GM19372 (cell line): Measurements from ENCODE around the gene CD6.
"Not testable (repeated sequence)": the region's sequence is repeated elsewhere in the genome, so short reads cannot be mapped to it uniquely, and the experiment has no call there.

Source experiments
- ATAC-seq: cut with Tn5 transposase; IDR thresholded peaks from one replicate; pipeline ENCODE4 v1.9.1; 2021; ENCODE audit warnings: mild to moderate bottlenecking, low read depth, moderate library complexity; ENCODE audit not compliant: unreplicated experiment

The CD6 gene

DNA sequence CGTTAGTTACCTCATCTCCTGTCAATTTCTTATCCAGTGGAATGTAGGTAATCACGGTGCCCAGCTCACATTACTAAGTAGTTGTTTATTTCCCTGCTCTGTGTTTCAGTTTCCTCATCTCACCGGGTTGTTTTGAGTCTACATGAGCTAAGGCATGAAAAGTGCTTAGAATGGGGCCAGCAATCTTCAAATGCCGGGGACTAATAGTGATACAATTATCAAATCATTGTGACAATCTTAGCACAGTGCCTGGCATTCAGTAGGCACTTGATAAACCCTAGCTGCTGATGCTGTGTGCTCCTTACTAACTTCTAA lies 77.5 kb downstream of the CD6 start:
- no peak for ATAC-seq

DNA sequence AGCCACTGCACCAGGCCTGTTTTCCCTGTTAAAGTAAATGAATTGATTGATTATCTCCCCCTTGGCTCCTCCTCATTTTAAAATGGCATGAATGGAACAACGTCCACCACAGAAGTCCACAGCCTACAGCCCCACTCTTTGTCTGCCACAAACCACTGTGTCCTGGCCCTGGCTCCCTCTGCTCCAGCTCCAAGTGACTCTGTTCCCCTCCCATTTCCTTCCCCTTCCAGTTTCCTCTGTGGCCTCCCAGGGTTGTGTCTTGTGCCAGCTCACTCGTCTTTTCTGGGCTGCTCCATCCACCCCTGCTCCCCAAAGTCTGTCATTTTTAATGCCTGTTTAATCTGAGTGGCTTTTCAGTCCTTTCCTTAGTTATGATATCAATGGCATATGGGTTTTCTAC lies 78.4 kb downstream of the CD6 start:
- ATAC-seq, result no peak

GRCh38 chr11:61052182-61052972 lies 80.9 kb downstream of the CD6 start:
- ATAC-seq, result no peak

- ATAC-seq, result no peak
Observed at GRCh38 chr11:61053191-61053590, 81.7 kb downstream of the CD6 start.

DNA sequence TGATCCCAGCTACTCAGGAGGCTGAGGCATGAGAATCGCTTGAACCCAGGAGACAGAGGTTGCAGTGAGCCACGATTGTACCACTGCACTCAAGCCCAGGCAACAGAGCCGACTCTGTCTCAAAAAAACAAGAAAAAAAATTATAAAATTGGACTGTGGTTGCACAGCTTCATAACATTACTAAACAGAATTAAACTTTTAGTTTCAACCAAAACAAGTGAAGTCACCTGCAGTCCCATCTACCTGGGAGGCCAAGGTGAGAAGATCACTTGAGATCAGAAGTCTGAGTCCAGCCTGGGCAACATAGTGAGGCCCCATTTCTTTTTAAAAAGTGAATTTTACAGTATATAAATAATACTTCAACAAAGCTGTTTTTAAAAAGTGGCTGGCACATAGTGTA lies 83.0 kb downstream of the CD6 start:
- no peak for ATAC-seq

DNA sequence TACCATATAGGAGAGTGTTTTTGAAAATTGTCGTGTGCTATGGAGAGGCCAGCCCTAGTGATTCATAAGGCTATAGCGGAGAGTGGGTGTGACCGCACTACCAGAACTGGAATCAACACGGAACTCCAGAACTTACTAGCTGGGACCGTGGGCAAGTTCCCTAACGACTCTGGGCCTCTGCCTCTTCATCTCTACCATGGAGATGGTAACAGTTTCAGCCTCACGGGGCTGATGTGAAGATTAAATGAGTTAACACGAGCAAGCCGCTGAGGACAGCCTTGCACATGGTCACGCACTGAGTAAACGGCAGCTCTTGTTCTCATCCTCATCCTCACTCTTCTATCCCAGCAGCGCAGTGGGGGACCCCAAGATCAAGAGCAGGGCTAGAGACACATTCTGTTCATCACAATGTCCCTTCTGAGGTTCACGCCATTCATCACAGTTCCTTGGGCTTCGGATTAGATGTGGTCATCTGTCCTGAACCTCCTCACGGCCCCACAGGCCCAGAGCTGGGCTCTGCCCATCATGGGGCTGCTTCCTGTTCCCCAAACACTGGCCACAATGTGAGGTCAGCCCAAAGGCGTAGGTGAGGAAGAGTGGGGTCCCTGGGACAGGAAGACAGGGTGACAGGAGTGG lies 83.6 kb downstream of the CD6 start:
- no peak for ATAC-seq

DNA sequence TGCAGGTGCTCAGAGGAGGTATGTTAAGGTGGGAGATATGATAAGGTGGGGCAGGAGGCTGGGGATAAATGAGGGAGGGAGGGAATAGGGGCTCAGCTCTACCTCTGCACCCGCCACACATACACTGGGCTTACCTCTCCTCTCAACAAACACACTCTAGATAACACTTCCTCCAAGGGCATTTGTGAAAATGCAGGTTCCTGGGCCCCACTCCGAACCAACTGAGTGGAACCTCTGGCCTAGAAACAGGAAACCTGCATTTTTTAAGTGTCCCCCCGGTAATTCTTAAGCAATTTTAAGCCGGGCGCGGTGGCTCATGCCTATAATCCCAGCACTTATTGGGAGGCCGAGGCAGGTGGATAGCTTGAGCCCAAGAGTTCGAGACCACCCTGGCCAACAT lies 84.3 kb downstream of the CD6 start:
- ATAC-seq, result no peak

DNA sequence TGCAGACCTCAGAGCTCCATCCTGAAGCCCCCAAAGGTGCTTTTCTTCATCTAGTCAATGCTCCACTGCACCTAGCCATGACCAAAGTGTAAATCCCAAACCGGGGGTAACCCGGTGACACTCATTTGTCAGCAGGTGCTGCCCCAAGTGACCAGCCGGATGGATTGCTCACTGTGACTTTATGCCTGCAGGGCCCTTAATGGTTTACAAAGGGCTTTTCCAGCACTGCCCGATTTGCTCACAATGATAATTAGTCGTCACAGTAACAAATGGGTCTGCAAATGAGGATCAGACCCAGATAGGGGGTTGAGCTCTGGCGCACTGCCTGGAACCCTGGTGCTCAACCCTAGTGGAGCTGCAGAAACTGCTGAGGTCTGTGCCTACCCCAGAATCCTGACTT lies 85.1 kb downstream of the CD6 start:
- ATAC-seq, result no peak

DNA sequence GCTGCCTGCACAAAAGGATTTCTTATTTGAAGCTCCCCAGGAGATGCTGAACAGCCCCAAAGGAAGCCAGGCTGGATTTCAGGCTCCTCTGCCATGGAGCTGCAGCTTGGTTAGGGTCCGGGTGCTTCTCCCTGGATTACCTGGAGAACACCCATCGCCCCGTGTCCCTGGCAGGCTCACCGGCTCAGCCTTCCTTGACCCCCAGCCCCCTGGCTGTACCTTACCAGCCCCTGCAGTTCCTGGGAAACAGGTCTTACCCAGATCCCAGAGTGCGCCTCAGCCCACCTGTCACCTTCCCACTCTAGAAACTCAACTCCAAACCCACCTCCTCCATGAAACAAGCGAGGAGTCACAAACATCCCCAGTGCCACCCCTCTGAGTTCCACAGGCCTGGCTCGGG lies 85.5 kb downstream of the CD6 start:
- no peak for ATAC-seq

- ATAC-seq, result no peak
Observed at GRCh38 chr11:61057615-61058014, 86.1 kb downstream of the CD6 start.

DNA sequence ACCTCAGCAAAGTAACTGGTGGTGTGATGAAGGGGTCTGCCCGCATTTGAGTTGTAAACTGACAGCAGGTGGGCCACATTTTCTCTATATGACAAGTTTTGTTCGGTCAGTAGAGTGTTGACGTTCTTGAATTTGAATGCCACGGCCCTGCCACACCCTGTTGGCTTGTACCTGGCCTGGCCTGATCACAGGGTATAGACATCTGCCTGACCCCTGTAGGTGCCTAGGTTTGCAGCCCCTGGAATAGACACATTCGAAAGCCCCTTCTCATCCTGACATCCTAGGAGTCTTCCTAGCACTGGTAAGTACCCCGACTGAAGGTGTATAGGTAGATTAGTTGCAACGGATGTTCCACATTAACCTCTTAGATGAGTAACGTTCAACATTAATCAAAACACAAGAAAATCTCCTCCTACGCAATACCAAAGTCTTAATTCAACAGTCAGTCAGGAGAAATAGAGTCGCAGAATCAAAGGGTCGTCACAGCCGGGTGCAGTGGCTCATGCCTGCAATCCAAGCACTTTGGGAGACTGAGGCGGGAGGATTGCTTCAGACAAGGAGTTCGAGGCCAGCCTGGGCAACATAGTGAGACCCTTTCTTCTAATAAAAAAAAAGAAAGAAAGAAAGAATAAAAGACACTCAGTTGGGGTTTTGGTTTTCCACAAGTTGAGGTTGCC lies 87.2 kb downstream of the CD6 start:
- ATAC-seq, result no peak

DNA sequence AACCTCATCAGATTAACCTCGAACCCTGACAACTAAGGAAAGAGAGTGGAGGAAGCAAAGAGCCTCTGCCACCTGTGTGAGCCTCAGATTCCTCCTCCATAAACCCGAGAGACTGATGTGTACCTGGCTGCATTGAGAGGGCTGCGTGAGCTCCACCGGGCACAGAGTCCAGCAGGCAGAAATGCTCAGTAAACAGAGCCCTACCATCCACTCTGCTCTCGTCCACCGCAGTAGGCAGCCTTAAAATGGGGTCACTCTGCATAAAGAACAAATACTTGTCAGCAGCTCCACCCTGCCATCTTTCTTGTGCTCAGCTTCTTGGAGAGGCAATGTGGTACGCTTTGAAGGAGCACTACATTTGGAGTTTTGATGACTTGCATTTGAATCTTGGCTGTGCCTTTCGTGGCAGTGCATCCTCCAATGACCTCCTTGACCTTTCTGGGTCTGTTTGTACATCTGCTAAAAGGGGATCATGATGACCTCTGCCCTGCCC lies 87.8 kb downstream of the CD6 start:
- ATAC-seq, result no peak

DNA sequence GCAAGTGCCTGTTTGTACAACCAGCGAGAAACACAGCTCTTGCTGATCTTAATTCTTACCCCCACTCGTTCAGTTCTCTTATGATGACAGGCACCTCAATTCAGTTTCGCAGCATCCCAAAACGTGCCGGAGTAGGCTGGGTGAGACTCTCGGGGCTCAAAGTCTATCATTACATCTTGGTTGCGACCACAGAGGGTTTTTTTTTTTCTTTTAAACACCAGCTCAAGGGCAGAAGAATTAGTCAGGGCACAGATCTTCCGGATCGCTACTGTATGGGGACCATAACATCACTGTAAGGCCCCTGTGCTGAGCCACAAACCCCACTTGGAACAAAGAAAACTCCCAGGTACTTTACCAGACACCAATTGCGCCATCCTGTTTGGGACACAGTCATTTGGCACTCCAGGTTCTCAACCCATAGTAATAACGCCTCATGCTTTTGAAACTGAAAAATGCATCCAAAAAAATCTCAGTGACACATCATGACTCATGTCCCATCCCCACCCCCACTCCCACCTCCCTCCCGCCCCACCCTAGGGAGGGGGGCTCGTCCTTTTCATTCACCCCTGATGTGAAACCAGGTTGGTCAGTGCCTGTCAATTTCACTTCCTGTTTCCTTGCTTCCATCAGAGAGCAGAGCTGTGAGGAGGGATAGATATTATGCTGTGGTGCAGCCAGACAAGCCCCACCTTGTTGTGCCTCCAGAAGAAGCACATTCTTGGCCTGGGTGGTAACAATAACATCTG lies 89.8 kb downstream of the CD6 start:
- peak; percentile 69 for ATAC-seq

- no peak for ATAC-seq
Observed at GRCh38 chr11:61062181-61062930, 90.9 kb downstream of the CD6 start.

DNA sequence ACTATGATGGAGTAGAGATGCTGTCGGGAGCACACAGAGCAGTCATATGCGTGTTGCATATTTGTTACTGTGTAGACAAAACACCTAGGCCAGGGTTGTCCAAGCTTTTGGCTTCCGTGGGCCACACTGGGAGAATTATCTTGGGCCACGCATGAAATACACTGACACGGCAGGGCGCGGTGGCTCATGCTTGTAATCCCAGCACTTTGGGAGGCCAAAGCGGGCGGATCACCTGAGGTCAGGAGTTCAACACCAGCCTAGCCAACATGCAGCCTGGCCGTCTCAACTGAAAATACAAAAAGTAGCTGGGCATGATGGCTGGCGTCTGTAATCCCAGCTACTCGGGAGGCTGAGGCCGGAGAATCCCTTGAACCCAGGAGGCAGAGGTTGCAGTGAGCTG lies 93.8 kb downstream of the CD6 start:
- ATAC-seq, result not testable (repeated sequence)

DNA sequence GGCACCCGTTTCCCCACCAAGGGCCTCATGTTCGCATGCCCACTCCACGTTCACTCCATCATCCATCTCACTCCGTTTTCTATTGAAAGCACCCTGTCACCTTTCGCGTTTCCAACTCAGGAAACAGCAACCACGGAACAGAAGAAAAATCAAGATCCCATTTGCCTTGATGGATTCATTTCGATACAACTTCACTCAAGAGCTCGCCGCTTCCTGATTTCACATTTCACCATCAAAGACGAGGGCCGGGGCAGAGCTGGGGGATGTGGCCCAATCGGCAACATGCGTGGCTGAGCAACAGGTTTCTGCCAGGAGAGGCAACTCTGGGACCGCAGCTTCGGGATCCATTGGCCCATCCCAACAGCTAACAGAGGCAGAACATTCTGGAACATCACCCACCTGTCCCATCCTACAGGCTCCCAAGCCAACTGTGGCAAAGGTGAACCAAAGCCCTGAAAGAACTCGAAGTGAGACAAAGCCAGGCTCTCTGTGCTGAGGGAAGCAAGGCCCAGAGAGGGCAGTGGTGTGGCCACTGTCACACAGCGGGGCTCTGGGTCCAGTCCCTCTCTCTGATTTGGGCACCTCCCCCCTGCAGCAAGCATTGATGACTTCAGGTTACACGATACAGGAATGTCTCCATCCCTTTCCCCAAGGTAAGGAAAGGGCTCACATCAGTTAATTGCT lies 94.6 kb downstream of the CD6 start:
- ATAC-seq, result no peak

- no peak for ATAC-seq
Observed at GRCh38 chr11:61066645-61067044, 95.2 kb downstream of the CD6 start.

- ATAC-seq, result no peak
Observed at GRCh38 chr11:61067782-61068446, 96.4 kb downstream of the CD6 start.

GRCh38 chr11:61068581-61068980 lies 97.1 kb downstream of the CD6 start:
- no peak for ATAC-seq
